HG03565 (cell line): ENCODE results near the gene LYRM9.
"Not testable (repeated sequence)": the region's sequence is repeated elsewhere in the genome, so short reads cannot be mapped to it uniquely, and the experiment has no call there.

Experiments
- ATAC-seq: cut with Tn5 transposase; IDR thresholded peaks from one replicate; pipeline ENCODE4 v1.9.1; 2021; ENCODE audit warnings: mild to moderate bottlenecking, moderate library complexity; ENCODE audit not compliant: unreplicated experiment

LYRM9 gene

GRCh38 chr17:27906623-27907022 is 13.5 kb upstream of the LYRM9 start:
- ATAC-seq, result no peak

GRCh38 chr17:27906226-27906580 is 13.0 kb upstream of the LYRM9 start:
- no peak for ATAC-seq

DNA sequence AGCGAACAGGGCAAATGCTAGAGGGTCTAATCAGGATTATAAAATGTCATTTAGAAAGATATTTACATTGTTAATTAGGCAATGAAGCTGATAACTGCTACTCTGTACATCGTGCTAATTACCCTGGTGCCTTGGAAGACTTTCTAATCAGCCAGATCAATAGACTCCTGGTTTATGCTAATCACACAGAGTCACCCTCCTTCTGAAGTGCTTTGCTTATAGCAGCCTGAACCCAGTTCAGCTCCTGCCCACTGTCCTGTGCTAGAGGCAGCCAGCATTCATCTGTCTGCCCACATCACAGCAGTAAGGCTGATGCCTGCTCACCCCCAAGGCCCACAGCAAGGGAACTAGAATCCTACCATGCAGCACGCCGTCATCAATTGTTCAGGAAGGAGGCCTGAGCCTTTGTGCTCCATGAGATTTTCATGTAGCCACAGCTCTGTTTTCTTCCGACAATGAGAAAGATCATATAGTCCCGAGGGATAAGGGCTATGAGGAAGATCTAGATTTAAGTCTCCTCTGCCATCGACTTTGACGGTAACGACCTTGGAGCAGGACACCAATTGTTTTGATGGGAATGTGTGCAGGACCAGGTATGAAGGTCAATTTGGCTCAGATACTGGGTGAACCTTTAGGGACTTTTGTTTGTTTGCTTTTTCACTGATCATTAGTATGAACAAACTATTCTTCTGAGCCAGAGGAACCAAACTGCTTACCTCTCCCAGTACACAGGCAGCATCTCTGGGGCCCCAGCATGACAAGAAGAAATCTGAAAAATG is 12.5 kb upstream of the LYRM9 start:
- ATAC-seq, result no peak

DNA sequence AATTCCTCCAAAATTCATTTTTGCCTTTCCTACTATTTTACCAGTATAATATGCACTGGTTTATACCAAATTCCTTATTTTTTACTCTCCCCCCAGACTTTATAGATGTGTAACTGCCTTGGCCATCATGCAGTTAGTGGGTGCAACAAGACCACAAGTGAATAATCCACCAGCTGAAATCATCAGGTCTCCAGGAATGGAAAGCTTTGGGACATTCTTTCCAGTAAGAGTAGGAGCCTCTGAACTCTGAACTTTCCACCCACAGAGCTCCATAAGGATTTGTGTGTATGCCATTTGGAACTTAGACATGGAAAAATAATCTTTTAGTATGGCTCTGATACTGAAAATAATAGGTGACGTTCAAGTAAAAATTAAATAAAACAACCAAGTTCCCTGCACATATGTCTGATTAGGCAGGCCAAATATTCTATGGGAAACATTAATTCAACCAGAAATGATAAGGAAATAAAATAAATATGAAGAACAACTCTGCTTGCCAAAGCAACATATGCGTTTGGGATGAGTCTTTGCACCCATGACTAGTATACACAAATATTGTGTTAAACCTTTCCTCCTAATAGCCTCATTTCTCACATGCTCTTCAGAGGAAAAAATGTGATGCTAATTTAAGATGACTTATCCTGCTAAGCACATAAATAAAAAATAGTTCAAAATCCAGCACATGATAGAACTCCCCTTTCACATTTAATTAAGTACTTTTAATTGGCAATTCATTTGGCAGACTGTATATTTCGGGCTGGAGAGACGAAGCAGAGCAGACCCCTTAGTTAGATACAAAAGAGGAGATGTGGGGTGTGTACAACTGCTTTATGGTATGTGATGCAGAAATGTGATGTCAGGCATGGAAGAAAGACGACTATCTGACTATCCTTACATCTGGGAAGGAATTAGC is 11.6 kb upstream of the LYRM9 start:
- ATAC-seq, result no peak

DNA sequence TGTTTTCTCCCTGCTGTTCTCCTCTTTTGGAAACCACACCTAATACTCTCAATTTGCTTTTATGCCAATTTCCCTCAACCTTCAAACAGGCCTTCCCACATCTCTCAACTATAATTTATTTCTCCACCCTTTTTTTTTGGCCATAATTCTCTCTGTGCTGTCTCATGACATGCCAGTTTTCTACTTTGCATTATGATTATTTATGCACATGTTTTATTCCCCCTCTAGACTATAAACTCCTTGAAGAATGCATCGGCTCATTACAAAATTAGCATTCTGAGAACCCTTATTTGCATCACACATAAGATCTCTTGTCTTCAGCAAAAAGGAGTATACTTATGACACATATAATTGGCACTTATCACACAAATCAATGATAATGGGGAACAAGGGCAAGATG is 10.9 kb upstream of the LYRM9 start:
- ATAC-seq, result no peak

- no peak for ATAC-seq
These were observed 6.4 kb upstream of the LYRM9 start for GRCh38 chr17:27899525-27899924.

DNA sequence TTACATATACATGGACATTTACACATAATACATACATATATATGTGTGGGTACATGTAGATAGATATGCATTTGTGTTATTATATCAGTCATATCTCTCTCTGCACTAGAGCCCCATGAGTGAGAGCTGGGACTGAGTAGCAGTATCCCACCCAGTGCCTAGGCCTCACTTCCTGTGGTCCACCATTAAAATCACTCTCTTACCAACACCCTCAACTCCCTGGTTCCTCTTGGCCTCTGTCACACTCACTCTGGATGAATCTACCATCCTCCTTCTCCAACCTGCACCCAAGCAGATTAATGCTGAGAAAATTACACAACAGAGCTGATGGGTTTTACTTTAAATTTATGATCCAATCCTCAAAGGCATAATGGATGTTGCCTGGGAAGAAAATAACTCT is 4.9 kb upstream of the LYRM9 start:
- ATAC-seq, result no peak

GRCh38 chr17:27896701-27897100 is 3.5 kb upstream of the LYRM9 start:
- no peak for ATAC-seq

- no peak for ATAC-seq
These were observed 2.9 kb upstream of the LYRM9 start for GRCh38 chr17:27895940-27896535.

DNA sequence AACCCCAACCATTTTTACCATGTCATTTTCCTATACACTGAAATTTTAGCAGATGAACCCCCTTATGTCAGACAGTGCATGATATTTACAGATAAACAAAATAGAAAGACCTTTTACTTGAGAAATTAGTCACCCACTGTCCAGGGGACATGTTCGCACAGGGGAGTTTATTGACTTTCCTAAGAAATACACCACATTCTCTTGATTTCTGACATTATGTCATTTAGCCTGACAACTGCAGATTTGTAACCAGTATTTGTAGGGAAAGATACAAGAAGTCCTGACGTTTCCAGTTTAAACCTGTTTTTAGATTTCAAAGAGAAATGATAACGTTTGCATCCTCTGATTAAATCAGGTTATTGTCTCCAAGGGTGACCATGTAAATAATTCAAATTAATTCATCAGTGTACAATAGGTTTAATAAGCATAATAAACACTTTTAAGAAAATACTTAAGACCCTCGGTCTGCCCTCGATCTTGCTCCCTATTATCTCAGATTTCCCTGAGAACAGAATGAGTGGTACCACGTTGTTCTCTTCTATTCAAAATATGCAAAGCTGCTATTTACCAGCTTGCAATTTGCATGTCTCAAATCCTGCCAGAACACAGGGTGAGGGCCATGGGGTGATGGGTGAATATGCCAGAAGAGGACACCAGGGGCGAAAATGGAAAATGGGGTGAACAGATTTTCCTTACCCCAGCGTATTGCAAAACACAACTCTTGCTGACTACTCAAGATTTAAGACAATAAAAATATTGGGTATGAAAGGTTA is 2.1 kb upstream of the LYRM9 start:
- no peak for ATAC-seq

DNA sequence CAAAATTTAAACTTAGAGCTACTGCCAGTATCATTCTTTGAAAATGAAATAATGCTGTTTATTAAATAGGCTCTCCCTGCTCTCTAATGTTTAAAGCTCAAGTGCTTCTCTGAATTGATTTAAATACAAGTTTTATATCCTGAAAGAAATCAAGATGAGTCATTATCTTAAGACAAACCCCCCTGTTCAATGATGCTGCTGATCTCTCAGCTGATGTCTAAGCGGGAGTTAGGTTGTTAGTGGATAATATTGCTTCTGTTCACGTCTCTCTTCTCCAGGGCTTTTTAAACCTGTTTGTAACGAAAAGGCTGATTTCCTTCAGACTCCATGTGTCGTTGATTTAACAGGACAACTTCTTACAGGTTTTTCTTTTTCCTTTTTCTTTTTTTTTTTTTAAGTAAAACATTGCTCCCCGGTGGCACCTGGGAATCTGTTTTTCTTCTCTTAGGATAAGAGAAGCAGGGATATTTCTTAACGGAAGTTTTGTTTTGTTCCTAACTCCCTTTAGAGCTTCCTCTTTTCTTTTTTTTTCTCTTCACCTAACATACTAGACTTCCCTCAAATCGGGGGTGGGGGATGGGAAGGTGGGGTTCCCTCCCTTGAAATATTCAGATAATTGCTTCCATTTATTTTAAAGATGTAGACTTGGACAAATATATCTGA is 807 bp upstream of the LYRM9 start:
- no peak for ATAC-seq

DNA sequence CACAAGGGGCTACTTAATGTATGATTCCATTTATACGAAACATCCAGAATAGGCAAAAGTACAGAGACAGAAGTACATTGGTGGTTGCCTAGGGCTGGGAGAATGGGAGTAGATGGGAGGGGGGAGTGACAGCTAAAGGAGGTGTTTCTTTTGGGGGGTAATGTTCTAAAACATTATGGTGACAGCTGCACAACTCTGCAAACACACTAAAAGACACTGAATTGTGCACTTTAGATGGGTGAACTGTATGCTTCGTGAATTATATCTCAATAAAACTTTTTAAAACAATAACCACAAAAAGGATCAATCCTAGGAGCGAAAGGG is 661 bp downstream of the LYRM9 start:
- no peak for ATAC-seq

DNA sequence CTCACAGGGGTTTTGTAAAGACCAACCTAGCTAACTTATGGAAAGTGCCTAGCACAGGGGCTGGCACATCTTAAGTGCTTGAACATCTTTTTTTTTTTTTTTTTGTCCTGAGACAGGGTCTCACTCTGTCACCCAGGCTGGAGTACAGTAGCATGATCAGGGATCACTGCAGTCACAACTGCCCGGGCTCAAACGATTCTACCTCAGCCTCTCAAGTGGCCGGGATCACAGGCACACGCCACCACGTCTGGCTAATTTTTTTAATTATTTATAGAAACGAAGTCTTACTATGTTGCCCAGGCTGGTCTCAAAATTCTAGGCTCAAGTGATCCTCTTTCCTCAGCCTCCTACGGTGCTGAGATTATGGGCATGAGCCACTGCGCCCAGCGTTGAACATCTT is 1.3 kb downstream of the LYRM9 start:
- no peak for ATAC-seq

DNA sequence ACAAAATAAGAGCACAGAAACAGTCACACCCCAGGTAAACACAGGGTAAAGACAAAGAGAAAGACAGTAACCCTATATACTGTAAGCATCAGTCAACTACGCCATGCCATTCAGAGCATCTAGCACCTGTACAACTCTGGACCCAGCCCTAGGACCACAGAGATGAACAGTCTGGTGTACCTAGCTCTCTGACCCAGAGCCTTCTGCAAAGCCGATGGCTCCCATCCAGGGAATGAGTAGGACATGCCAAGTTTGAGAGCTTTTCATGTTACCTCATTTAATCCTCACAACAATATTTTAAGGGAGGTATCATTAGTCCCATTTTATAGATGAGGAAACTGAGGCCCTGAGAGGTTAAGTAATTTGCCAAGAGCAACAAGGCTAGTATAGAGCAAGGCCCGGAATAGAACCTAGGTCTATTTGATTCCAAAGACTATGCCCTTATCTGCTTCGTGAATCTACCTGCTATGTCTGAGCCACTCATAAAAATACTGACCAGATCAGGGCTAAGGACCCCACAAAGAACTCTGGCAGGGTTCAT is 3.4 kb downstream of the LYRM9 start:
- no peak for ATAC-seq

- no peak for ATAC-seq
These were observed 4.2 kb downstream of the LYRM9 start for GRCh38 chr17:27888945-27889344.

GRCh38 chr17:27888067-27888466 is 5.1 kb downstream of the LYRM9 start:
- ATAC-seq, result no peak

GRCh38 chr17:27886348-27886906 is 6.7 kb downstream of the LYRM9 start:
- ATAC-seq, result not testable (repeated sequence)

GRCh38 chr17:27882162-27882840 is 10.9 kb downstream of the LYRM9 start:
- no peak for ATAC-seq

DNA sequence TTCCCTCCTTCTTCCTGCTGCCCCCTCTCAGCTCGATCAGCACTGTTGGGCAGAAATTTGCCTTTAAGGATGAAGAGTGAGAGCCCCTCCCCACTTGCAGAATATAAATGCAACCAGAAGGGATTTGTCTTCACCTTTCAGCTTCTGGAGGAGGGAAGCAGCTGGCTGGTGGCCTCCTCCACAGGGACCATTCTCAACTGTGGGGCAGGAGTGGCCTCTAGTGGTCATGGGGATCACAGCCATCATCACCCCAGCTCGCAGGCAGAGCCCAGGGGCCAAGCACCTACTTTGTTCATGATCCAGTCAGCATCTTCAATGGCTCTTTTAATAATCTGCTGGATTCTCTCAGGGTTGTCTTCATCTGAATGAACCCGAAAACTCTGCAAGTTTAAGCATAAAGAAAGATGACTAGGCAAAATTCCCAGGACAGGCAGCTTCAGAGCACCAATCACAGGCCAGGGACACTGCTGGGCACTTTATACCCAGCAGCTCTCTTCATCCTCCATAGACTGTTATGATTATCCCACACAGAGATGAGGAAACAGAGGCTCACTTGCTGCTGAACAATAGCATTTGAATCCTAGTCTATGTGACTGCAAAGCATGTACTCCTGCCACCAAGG is 13.1 kb downstream of the LYRM9 start:
- no peak for ATAC-seq
